Putamen (tissue), 1 donor: ENCODE measurements around the gene NDUFA5.
A peak's percentile ranks its signal among the peaks of the same experiment; 100 is the strongest.
"Not testable (repeated sequence)": the region's sequence is repeated elsewhere in the genome, so short reads cannot be mapped to it uniquely, and the experiment has no call there.

Source experiments
- DNase-seq: peaks from one replicate; pipeline ENCODE4 v3.0.0-alpha.2; 2016; ENCODE audit warnings: low spot score

The NDUFA5 gene

GRCh38 chr7:123557016-123557397, 611 bp downstream of the NDUFA5 start:
- DNase-seq = no peak

DNA sequence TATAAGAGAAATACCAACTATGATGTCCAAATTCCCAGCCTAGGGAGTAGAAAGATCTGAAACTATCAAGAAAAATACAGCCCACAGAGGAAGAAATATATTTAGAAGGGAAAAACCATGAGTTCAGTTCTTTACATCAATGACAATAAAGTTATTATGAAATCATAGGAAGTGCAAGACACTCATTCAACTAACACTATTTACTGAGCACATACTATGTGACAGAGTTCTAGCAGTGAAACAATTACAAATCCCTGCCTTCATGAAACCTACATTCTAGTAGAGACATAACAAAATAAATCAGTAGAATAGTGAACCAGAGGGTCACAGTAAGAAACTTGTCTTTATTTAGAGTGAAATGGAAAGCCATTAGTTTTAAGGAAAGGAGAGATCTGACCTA, 2.1 kb downstream of the NDUFA5 start:
- DNase-seq = no peak

DNA sequence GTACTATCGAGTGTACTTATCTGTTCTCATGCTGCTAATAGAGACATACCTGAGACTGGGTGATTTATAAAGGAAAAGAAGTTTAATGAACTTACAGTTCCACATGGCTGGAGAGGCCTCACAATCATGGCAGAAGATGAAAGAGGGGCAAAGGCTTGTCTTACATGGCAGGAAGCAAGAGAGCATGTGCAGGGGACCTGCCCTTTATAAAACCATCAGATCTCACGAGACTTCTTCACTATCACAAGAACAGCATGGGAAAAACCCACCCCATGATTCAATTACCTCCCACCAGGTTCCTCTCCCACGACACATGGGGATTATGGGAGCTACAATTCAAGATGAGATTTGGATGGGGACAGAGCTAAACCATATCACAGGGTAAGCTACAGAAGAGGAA, 4.5 kb downstream of the NDUFA5 start:
- DNase-seq = no peak

DNA sequence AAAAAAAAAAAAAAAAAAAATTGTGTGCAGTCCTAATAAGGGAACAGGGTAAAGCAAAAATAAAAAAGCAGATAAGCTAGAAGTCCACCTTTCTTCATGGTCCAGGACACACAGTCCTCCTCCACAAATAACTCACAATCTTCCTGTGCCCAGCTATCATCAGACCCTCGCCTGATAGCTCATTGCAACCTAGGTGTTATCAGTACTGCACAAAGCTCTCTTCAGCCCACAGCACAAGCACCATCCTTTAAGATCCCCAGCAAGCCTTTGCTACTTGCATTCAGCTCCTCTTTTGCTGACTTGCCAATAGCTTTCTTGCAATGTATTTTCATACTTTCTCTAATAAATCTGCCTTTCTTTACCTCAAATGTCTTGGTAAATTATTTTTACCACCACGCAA, 5.0 kb downstream of the NDUFA5 start:
- DNase-seq = no peak

- DNase-seq = not testable (repeated sequence)
Measured at GRCh38 chr7:123552134-123552533, 5.5 kb downstream of the NDUFA5 start.

DNA sequence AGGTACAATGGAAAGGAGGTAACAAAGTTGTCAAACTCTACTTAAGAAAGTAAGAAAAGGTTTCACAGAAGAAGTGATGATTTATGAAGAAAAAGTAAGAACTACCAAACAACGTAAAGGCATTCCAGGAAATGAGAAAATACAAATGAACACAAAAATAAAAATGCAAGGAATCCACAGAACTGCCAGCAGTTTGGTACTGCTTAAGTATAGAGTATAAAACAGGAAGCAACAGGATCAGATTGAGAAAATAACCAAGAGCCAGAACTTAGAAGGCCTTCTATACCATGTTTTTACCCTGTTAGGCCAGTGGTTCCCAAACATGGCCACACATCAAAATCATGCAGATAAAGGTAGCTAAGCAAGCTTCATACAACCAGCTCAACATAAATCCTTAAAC, 9.2 kb downstream of the NDUFA5 start:
- no peak for DNase-seq

GRCh38 chr7:123539871-123540270, 17.7 kb downstream of the NDUFA5 start:
- no peak for DNase-seq

- DNase-seq = no peak
Measured at GRCh38 chr7:123538897-123539296, 18.7 kb downstream of the NDUFA5 start.

GRCh38 chr7:123538189-123538714, 19.4 kb downstream of the NDUFA5 start:
- peak; percentile 23 for DNase-seq

GRCh38 chr7:123537026-123537642, 20.5 kb downstream of the NDUFA5 start:
- DNase-seq = no peak

DNA sequence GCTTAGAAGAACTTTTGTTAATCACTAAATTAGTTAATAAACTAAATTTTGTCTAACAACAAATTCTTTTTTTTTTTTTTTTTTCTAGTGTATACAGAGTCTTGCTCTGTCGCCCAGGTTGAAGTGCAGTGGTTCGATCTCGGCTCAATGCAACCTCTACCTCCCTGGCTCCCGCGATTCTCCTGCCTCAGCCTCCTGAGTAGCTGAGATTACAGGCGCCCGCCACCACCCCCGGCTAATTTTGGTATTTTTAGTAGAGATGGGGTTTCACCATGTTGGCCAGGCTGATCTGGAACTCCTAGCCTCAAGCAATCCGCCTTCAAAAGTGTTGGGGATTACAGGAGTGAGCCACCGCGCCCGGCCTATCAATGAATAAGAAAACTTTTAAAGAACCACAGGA, 22.1 kb downstream of the NDUFA5 start:
- no peak for DNase-seq

DNA sequence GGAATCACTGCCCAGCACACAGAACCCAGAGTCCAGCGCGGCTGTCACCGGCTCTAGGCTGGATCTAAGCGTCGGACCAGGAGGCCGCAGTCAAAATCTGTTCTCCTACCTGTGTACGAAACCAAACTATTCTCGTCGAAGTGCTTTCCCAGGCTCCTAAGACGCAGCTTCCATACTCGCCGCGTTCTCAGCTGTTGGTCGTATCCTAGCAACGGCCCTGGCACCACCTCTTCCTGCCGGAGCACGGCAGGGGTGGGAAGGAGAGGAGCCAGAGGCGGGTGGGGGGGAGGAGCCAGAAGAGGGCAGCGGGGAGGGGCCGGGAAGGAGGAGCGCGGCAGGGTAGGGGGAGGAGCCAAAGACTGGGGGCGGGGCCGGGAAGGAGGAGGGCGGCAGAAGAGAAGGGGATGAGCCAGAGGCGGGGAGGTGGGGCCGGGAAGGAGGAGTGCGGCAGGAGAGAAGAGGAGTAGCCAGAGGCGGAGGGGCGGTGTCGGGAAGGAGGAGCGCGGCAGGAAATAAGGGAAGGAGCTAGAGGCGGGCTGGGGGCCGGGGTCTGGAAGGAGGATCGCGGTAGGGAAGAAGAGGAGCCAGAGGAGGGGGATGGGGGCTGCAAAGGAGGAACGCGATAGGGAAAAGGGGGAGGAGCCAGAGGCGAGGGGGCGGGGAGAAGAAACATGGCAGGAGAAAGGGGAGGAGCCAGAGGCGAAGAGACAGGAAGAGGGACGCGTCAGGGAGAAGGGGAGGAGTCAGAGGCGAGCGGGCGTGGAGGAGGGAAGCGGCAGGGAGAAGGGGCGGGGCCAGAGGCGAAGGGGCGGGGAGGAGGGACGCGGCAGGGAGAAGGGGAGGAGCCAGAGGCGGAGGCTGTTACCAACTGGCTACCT, 23.0 kb downstream of the NDUFA5 start, which contains the start of gene IQUB:
TSS of gene IQUB (minus strand) at position 213 of the 878 bp plus-strand sequence. CDS start 22,255 bp downstream, outside the sequence.
- DNase-seq = peak; percentile 98

- DNase-seq = no peak
Measured at GRCh38 chr7:123533929-123534382, 23.7 kb downstream of the NDUFA5 start.

DNA sequence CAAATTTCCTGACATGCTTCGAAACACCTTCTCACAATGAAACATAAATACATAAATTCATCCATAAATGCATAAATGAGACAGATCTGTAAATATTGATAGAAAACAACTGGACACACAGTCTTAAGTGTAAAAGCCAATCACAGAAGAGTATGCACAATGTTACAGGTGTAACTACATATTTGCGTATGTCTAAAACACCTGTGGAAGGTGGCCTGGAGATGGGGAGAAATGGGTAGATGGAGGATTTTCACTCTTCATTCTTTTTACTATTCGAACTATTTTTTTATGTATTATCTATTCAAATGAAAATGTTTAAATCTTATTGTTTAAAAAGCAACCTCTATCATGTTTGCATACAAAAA, 24.1 kb downstream of the NDUFA5 start:
- no peak for DNase-seq

DNA sequence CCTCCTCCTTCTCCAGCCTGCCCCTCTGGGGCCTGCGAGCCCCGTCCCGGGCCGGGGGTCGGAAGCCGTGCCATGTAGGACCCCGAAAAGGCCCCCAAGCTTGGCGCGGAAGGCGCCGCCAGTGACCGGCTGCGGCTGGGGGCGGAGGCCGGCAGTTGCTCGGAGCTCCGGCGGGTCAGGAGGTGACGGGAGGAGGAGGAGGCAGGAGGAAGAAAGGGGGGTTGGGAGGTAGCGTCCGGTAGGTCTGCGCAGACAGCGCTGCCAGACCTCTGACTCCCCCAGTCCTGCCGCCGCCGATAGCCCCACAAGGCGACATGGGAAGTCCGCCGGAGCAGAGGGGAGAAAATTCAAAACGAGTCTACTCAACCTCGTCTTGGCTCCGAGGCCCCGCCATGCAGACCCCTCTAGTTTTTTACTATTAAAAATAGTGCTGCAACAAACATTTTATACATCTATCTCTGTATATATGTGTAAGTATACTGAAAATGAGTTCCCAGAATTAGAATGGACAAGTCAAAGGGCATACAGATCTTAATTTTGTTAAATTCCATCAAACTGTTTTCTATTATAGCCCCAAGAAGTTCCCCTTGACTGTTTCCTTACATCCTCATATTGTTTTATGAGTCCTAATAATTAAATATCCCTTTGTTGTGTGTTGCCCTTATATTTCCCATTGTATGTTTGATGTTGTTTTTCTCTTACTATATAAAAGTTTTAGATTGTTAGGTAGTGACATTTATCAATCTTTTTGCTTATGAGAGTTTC, 24.6 kb downstream of the NDUFA5 start:
- DNase-seq = not testable (repeated sequence)

GRCh38 chr7:123532343-123532742, 25.3 kb downstream of the NDUFA5 start:
- not testable (repeated sequence) for DNase-seq

DNA sequence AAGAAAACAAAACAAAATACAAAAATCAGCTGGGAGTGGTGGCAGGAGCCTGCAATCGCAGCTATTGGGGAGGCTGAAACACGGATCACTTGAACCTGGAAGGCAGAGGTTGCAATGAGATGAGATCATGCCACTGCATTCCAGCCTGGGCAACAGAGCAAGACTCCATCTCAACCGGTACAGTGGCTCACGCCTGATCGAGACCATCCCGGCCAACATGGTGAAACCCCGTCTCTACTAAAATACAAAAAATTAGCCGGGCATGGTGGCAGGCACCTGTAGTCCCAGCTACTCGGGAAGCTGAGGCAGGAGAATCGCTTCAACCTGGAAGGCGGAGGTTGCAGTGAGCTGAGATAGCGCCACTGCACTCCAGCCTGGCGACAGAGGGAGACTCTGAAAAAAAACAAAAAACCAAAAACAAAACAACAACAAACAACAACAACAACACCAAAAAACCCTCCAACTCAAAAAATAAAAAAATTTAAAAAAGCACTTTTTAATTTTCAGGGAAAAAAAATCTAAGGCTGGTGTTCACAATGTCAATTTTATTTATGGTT, 27.5 kb downstream of the NDUFA5 start:
- DNase-seq = not testable (repeated sequence)

DNA sequence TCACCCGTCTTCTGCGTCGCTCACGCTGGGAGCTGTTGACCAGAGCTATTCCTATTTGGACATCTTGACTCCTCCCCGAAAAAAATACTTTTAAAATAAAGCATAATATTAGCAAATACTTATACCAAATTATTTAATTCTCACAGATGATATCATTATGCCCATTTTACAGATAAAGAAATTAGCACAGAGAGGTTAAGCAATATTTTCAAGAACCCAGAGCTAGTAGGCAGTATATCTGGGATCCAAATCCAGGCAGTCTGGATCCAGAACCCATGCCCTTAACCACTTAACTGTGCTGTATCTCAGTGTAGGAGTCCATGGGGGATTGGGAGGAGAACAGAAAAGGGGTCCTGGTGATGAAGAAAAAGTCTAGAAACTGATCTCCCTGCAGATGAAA, 29.4 kb downstream of the NDUFA5 start:
- no peak for DNase-seq

GRCh38 chr7:123527712-123528225, 29.8 kb downstream of the NDUFA5 start:
- DNase-seq = not testable (repeated sequence)

- not testable (repeated sequence) for DNase-seq
Measured at GRCh38 chr7:123526533-123526932, 31.1 kb downstream of the NDUFA5 start.

DNA sequence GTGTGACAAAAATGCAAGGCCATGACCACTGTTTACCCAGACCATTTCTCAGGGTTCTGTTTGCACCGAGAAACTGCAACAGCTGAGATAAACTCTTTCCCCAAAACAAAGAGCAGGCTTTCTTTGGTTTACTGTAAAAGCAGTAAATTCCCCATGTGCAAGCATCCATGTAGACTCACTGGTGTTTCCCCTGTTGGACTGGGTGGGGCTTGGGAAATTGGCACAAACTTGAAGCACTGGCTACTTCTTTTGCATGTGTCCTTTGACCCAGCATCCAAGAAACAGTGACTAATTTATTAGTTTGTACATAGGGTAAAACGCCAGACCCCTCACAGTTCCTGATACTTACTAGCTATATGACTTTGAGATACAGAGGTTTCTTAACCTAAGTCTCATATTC, 35.6 kb downstream of the NDUFA5 start:
- DNase-seq = no peak

- no peak for DNase-seq
Measured at GRCh38 chr7:123505221-123505620, 52.4 kb downstream of the NDUFA5 start.
